Neural cell (in vitro differentiated cells): Measurements from ENCODE around the gene KITLG. TPM values are rescaled to one million over a fixed set of nuclear protein-coding genes. Genes with fewer than 3 reads are reported as not detected.
"Not testable (repeated sequence)": the region's sequence is repeated elsewhere in the genome, so short reads cannot be mapped to it uniquely, and the experiment has no call there.

ENCODE experiments used
- H2AFZ ChIP-seq: fragments of 200-600, 300-800 bp; sonication (generic), shearing (Covaris generic); 2 replicates; pipeline ENCODE4 v1.6.0; 2014; ENCODE audit warnings: low read depth, mild to moderate bottlenecking, antibody characterized with exemption, low read length, moderate library complexity
- H3F3A ChIP-seq: fragments of 200-600 bp; shearing (Covaris generic); 2 replicates; pipeline ENCODE4 v1.6.1; 2016; ENCODE audit warnings: mild to moderate bottlenecking, moderate library complexity, mixed read lengths, antibody characterized with exemption, low read length; ENCODE audit not compliant: insufficient read depth, poor library complexity, severe bottlenecking
- H3K27ac ChIP-seq: fragments of 200-600, 300-800 bp; sonication (generic), shearing (Covaris generic); 2 replicates; pipeline ENCODE4 v1.5.1; 2014; ENCODE audit warnings: mild to moderate bottlenecking, low read length, moderate library complexity
- H3K27me3 ChIP-seq: fragments of 300-800, 200-600 bp; sonication (generic), shearing (Covaris generic); 2 replicates; pipeline ENCODE4 v1.6.0; 2014; ENCODE audit warnings: mild to moderate bottlenecking, low read depth, low read length, moderate library complexity; ENCODE audit not compliant: insufficient read depth
- H3K36me3 ChIP-seq: fragments of 300-800, 200-600 bp; sonication (generic), shearing (Covaris generic); 2 replicates; pipeline ENCODE4 v1.5.1; 2014; ENCODE audit warnings: mild to moderate bottlenecking, antibody characterized with exemption, low read length, moderate library complexity; ENCODE audit not compliant: insufficient read depth
- H3K4me2 ChIP-seq: fragments of 300-800, 200-600 bp; sonication (generic), shearing (Covaris generic); 2 replicates; pipeline ENCODE4 v1.6.0; 2014; ENCODE audit warnings: mild to moderate bottlenecking, low read length
- H3K4me3 ChIP-seq: fragments of 300-800, 200-600 bp; sonication (generic), shearing (Covaris generic); 2 replicates; pipeline ENCODE4 v1.5.1; 2014; ENCODE audit warnings: mild to moderate bottlenecking, low read length, moderate library complexity
- H3K79me2 ChIP-seq: fragments of 200-600 bp; shearing (Covaris generic); replicated peaks from 2 replicates; pipeline ENCODE4 v1.6.0; 2014; ENCODE audit warnings: mild to moderate bottlenecking, low read length, moderate library complexity; ENCODE audit not compliant: insufficient read depth
- H3K9ac ChIP-seq: fragments of 300-800, 200-600 bp; sonication (generic), shearing (Covaris generic); 2 replicates; pipeline ENCODE4 v1.6.1; 2016; ENCODE audit warnings: mild to moderate bottlenecking, low read length, mixed read lengths
- H3K9me2 ChIP-seq: fragments of 200-600 bp; shearing (Covaris generic); 2 replicates; pipeline ENCODE4 v1.6.1; 2016; ENCODE audit warnings: mild to moderate bottlenecking, low read length, mixed read lengths; ENCODE audit not compliant: insufficient read depth
- H3K9me3 ChIP-seq: fragments of 200-600, 300-800 bp; sonication (generic), shearing (Covaris generic); 2 replicates; pipeline ENCODE4 v1.6.1; 2016; ENCODE audit warnings: mild to moderate bottlenecking, mixed run types, low read length, moderate library complexity, mixed read lengths
- H4K20me1 ChIP-seq: fragments of 200-600 bp; shearing (Covaris generic); 2 replicates; pipeline ENCODE4 v1.6.1; 2016; ENCODE audit warnings: mild to moderate bottlenecking, mixed run types; ENCODE audit not compliant: insufficient read depth
- CTCF ChIP-seq: fragments of 450-650 bp; IDR thresholded peaks from 2 replicates; pipeline ENCODE4 v1.5.1; 2014; ENCODE audit warnings: antibody characterized with exemption, mild to moderate bottlenecking, moderate library complexity; ENCODE audit not compliant: poor library complexity, severe bottlenecking
- EP300 ChIP-seq: fragments of 450-650 bp; conservative IDR thresholded peaks from 2 replicates; pipeline ENCODE4 v1.6.1; 2014; ENCODE audit warnings: antibody characterized with exemption, mild to moderate bottlenecking, moderate library complexity; ENCODE audit not compliant: poor library complexity, severe bottlenecking
- EZH2 ChIP-seq: fragments of 200-600, 300-800 bp; shearing (Covaris generic), sonication (generic); IDR thresholded peaks from 2 replicates; pipeline ENCODE4 v1.6.1; 2014; ENCODE audit warnings: antibody characterized with exemption, low read length, borderline replicate concordance, mild to moderate bottlenecking; ENCODE audit not compliant: insufficient read depth, poor library complexity, severe bottlenecking
- POLR2AphosphoS5 ChIP-seq: IDR thresholded peaks from 2 replicates; pipeline ENCODE4 v1.6.1; 2012
- RAD21 ChIP-seq: fragments of 450-650 bp; conservative IDR thresholded peaks from 2 replicates; pipeline ENCODE4 v1.6.1; 2014; ENCODE audit warnings: antibody characterized with exemption, mild to moderate bottlenecking, moderate library complexity
- REST ChIP-seq: IDR thresholded peaks from 2 replicates; pipeline ENCODE4 v1.6.1; 2012; ENCODE audit warnings: borderline replicate concordance
- SMC3 ChIP-seq: fragments of 450-650 bp; conservative IDR thresholded peaks from 2 replicates; pipeline ENCODE4 v1.6.1; 2014; ENCODE audit warnings: antibody characterized with exemption, mild to moderate bottlenecking, moderate library complexity; ENCODE audit not compliant: poor library complexity
- TAF1 ChIP-seq: IDR thresholded peaks from 2 replicates; pipeline ENCODE4 v1.6.1; 2012; ENCODE audit warnings: low read depth
- polyA plus RNA-seq: library from polyadenylated mRNA; depleted of rRNA; stranded (reverse); fragments of >200 nt; gene quantifications from 2 replicates; pipeline ENCODE4 v1.2.3, GENCODE V29; 2014

Gene KITLG
- polyA plus RNA-seq, 1 donor from 2014 or later = 6.2 TPM

- no peak overlapping the region for H3K9ac ChIP-seq
- H3F3A ChIP-seq = no peaks in the 10 kb centered on the region
Observed at GRCh38 chr12:88469154-88469553, 111.1 kb downstream of the KITLG start.

GRCh38 chr12:88468581-88468980 lies 111.7 kb downstream of the KITLG start:
- Histone ChIP-seq H3K9me2 (no peaks in the 10 kb centered on the region), H3K79me2 (no peaks in the 10 kb centered on the region), H3K4me3 (no peak overlapping the region), H3K9me3 (no peaks in the 10 kb centered on the region), H3F3A (no peaks in the 10 kb centered on the region), H3K9ac (no peak overlapping the region), H3K27me3 (no peaks in the 10 kb centered on the region), H2AFZ (no peak overlapping the region), H3K36me3 (no peaks in the 10 kb centered on the region), H3K27ac (no peak overlapping the region), H3K4me2 (no peak overlapping the region), H4K20me1 (no peaks in the 10 kb centered on the region)
- TF ChIP-seq RAD21 = no peak
- no peak for TF ChIP-seq REST
- TF ChIP-seq POLR2AphosphoS5 = no peak
- TF ChIP-seq TAF1 = no peak
- TF ChIP-seq EZH2 = no peak
- no peak for TF ChIP-seq EP300
- no peak for TF ChIP-seq SMC3

More at GRCh38 chr12:88469154-88469553, 111.1 kb downstream of the KITLG start:
- Histone ChIP-seq H2AFZ (no peak overlapping the region), H3K9me2 (no peaks in the 10 kb centered on the region), H3K27ac (no peak overlapping the region), H3K9me3 (no peaks in the 10 kb centered on the region), H3K79me2 (no peaks in the 10 kb centered on the region), H3K4me3 (no peak overlapping the region), H3K4me2 (no peak overlapping the region), H4K20me1 (no peaks in the 10 kb centered on the region), H3K27me3 (no peaks in the 10 kb centered on the region), H3K36me3 (no peaks in the 10 kb centered on the region)
- no peak for TF ChIP-seq CTCF
- TF ChIP-seq EP300 = no peak
- TF ChIP-seq RAD21 = no peak
- TF ChIP-seq SMC3 = no peak
- no peak for TF ChIP-seq EZH2

- not testable (repeated sequence) for H3F3A ChIP-seq, H3K36me3 ChIP-seq, H4K20me1 ChIP-seq, H3K9me3 ChIP-seq, H3K9me2 ChIP-seq, H3K79me2 ChIP-seq, H3K4me2 ChIP-seq, H3K4me3 ChIP-seq, H3K27ac ChIP-seq, H3K27me3 ChIP-seq, H3K9ac ChIP-seq, H2AFZ ChIP-seq
Observed at GRCh38 chr12:88466708-88467107, 113.6 kb downstream of the KITLG start.
